AG09319 (cell line): ENCODE measurements around the gene SLC7A6.
A peak's percentile ranks its signal among the peaks of the same experiment; 100 is the strongest.

Source experiments
- DNase-seq: peaks from one replicate; pipeline ENCODE4 v3.0.0-alpha.2; 2010; ENCODE audit warnings: low read depth; ENCODE audit errors: extremely low read depth
- TF ChIP-seq, protein P1 (sequence below): IDR thresholded peaks from 2 replicates; pipeline ENCODE4 v1.5.1; 2011; ENCODE audit warnings: low read depth, mild to moderate bottlenecking, inconsistent platforms, low read length, moderate library complexity

The SLC7A6 gene

DNA sequence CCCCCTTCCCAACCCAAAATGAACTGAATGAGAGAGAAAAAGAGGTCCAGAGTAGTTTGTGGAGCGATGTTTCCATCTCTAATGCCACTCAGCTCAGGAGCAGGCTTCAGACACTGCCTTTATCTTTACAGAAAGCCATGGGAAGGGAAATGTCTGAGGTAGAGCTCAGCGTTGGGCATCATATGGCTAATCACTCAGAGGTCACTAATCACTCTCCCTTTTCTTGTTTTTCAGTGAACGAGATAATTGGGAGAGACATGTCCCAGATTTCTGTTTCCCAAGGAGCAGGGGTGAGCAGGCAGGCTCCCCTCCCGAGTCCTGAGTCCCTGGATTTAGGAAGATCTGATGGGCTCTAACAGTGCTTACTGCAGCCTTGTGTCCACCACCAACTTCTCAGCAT lies 38.2 kb upstream of the SLC7A6 start:
- TF ChIP-seq, protein P1, sequence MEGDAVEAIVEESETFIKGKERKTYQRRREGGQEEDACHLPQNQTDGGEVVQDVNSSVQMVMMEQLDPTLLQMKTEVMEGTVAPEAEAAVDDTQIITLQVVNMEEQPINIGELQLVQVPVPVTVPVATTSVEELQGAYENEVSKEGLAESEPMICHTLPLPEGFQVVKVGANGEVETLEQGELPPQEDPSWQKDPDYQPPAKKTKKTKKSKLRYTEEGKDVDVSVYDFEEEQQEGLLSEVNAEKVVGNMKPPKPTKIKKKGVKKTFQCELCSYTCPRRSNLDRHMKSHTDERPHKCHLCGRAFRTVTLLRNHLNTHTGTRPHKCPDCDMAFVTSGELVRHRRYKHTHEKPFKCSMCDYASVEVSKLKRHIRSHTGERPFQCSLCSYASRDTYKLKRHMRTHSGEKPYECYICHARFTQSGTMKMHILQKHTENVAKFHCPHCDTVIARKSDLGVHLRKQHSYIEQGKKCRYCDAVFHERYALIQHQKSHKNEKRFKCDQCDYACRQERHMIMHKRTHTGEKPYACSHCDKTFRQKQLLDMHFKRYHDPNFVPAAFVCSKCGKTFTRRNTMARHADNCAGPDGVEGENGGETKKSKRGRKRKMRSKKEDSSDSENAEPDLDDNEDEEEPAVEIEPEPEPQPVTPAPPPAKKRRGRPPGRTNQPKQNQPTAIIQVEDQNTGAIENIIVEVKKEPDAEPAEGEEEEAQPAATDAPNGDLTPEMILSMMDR: no peak

GRCh38 chr16:68227183-68227793 lies 37.0 kb upstream of the SLC7A6 start:
- TF ChIP-seq, protein P1: no peak
- DNase-seq: no peak

More for the DNA sequence above, 38.2 kb upstream of the SLC7A6 start:
- no peak for DNase-seq

- TF ChIP-seq, protein P1: no peak
- no peak for DNase-seq
Measured at GRCh38 chr16:68227850-68228553, 36.3 kb upstream of the SLC7A6 start.

DNA sequence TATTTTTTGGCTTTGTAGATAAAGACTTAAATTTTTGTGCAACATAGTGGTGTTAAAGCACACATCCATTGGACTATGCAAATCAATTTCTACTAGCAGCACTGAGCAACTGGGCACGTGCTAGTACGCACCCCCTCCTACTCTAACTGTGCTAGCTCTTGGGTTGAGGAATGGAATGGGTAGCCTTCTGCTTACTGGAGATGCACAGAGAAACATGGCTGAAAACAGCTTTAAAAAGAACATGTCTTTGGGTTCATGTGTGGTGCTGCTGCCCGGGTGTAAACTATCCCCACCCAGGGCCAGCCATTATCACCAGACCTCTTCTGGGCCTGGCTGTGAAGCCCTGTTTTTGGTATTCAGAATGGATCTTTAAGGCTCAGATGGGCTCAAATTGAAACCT lies 35.7 kb upstream of the SLC7A6 start:
- no peak for DNase-seq
- TF ChIP-seq, protein P1: no peak

DNA sequence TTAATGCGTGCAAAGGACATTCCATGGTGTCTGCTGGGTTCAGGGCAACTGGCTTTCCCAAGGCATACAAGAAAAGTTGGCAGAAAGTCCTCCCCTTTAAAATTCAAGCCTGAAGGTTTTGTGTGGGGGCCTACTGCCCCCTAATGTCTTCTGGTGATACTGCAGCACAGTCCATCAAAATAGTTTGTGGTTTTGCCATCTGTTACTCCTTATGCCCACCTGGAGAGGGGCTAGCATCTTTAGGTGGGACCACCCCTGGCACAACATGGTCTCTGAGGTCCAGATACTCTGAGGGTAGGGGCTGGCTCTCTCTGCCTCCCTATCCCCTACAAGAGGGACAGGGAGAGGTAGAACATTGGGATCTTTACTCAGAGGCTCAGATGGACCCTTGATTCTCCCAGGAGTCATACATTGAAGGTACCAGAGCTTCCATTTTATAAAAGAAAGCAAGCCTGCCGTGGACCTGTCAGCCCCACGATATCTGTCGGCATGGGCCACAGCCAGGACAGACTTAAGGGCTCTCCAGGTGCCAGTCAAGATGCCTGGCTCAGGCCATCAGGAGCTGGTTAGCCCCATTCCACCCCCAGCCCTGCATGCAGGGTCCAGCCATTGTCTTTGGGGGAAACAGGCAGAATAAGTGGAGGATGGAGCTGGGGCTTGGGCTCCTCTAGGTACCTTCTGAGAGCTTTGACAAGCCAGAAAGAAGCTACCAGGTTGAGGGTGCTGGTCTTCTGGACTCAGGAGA lies 34.7 kb upstream of the SLC7A6 start:
- DNase-seq: peak; percentile 55
- TF ChIP-seq, protein P1: peak; percentile 92

DNA sequence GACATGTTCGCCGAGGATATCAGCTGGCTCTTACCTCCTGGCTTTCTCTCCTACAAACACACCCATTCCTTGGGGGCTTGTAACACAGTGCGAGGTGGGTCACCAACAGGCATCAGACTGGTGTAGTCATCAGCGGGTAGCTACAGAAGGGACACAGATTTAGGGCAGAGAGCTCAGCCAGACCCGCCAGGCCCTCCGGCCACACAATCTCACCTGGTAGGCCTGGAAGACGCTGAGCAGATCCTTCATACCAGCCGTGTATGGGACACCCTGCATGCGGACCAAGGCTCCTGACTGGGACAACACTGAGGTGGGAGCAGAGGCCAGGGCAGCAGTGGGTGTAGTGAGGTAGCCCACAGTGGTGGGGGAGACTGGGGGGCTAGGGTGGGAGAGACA lies 34.2 kb upstream of the SLC7A6 start:
- TF ChIP-seq, protein P1: no peak

DNA sequence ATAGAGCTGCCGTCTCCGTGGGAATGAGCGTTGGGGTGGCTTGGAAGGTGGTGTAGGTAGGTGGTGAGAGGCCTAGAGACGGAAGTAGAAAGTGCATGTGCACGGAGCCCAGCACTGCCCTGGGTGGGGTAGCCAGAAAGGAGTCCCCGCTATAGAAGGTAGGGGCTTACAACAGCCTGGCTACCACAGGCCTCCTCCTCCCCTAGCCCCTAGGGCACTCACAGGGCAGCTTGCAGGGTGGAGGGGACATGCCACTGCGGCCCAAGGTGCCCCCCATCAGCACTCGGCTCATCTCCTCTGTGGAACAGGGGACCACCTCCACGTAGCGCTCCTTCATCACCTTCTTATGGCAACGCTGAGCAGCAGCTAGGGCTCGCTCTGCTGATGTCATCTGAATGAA lies 33.4 kb upstream of the SLC7A6 start:
- no peak for DNase-seq
- TF ChIP-seq, protein P1: no peak

More for the DNA sequence above, 34.2 kb upstream of the SLC7A6 start:
- DNase-seq: no peak
